HG02759 (cell line): Measurements from ENCODE around the gene DCP1B.

Experiments used
- ATAC-seq: cut with Tn5 transposase; IDR thresholded peaks from one replicate; pipeline ENCODE4 v1.9.1; 2021; ENCODE audit warnings: mild to moderate bottlenecking, moderate library complexity; ENCODE audit not compliant: unreplicated experiment

Gene DCP1B

GRCh38 chr12:2004113-2004929 is at the start of gene DCP1B:
DCP1B (minus strand) TSS chr12:2004457; CDS start chr12:2004431, 26 bp downstream.
- peak; percentile 99 for ATAC-seq

- ATAC-seq, result no peak
Observed at GRCh38 chr12:2053691-2054090, 49.4 kb upstream of the DCP1B start.

GRCh38 chr12:2052826-2053678 is 48.8 kb upstream of the DCP1B start, which contains the start of gene CACNA1C:
CACNA1C (plus strand) TSS chr12:2052987; CDS start chr12:2053563, 576 bp downstream.
- no peak for ATAC-seq

- no peak for ATAC-seq
Observed at GRCh38 chr12:2051700-2052621, 47.7 kb upstream of the DCP1B start.

GRCh38 chr12:2049604-2050540 is 45.6 kb upstream of the DCP1B start:
- no peak for ATAC-seq

GRCh38 chr12:2047752-2048151 is 43.5 kb upstream of the DCP1B start:
- no peak for ATAC-seq

GRCh38 chr12:2046957-2047356 is 42.7 kb upstream of the DCP1B start:
- ATAC-seq, result no peak

GRCh38 chr12:2044165-2044564 is 39.9 kb upstream of the DCP1B start:
- ATAC-seq, result no peak

GRCh38 chr12:2043054-2043453 is 38.8 kb upstream of the DCP1B start:
- ATAC-seq, result no peak

GRCh38 chr12:2039034-2039433 is 34.8 kb upstream of the DCP1B start:
- no peak for ATAC-seq

- ATAC-seq, result no peak
Observed at GRCh38 chr12:2035431-2036055, 31.3 kb upstream of the DCP1B start.

- ATAC-seq, result peak; percentile 85
Observed at GRCh38 chr12:2034633-2035430, 30.6 kb upstream of the DCP1B start.

GRCh38 chr12:2032506-2032905 is 28.2 kb upstream of the DCP1B start:
- ATAC-seq, result no peak

GRCh38 chr12:2029851-2030250 is 25.6 kb upstream of the DCP1B start:
- no peak for ATAC-seq

- ATAC-seq, result no peak
Observed at GRCh38 chr12:2027351-2027750, 23.1 kb upstream of the DCP1B start.

- no peak for ATAC-seq
Observed at GRCh38 chr12:2023365-2023764, 19.1 kb upstream of the DCP1B start.

GRCh38 chr12:2020511-2020910 is 16.3 kb upstream of the DCP1B start:
- ATAC-seq, result no peak

GRCh38 chr12:2019126-2019525 is 14.9 kb upstream of the DCP1B start:
- no peak for ATAC-seq
